Mesodermal cell (in vitro differentiated cells): ENCODE measurements around the gene DLG2.

ENCODE experiments used
- H3K27ac ChIP-seq: 2 replicates; pipeline ENCODE4 v1.7.0; 2013; ENCODE audit warnings: mild to moderate bottlenecking, low read depth, low read length, moderate library complexity; ENCODE audit not compliant: severe bottlenecking
- H3K36me3 ChIP-seq: 2 replicates; pipeline ENCODE4 v1.7.1; 2013; ENCODE audit warnings: mild to moderate bottlenecking, low read length, moderate library complexity; ENCODE audit not compliant: control insufficient read depth, insufficient read depth
- H3K4me1 ChIP-seq: one replicate; pipeline ENCODE4 v1.7.1; 2013; ENCODE audit warnings: mild to moderate bottlenecking, low read length; ENCODE audit not compliant: insufficient read depth, control insufficient read depth, poor library complexity, severe bottlenecking
- H3K4me3 ChIP-seq: 2 replicates; pipeline ENCODE4 v1.7.0; 2013; ENCODE audit warnings: low read length, control low read depth, mild to moderate bottlenecking; ENCODE audit not compliant: insufficient read depth, poor library complexity, severe bottlenecking; ENCODE audit errors: extremely low read depth
- H3K9me3 ChIP-seq: 2 replicates; pipeline ENCODE4 v1.7.1; 2013; ENCODE audit warnings: mild to moderate bottlenecking, low read length, moderate library complexity; ENCODE audit not compliant: control insufficient read depth
- WGBS, 2 experiments: methylation state at CpG; one replicate each; pipeline ENCODE4 v1.1.5; 2013; ENCODE audit warnings: missing lambda C conversion rate in 2 of 2; ENCODE audit not compliant: insufficient coverage in 2 of 2; 5-methylcytosine and 5-hydroxymethylcytosine counted together

The DLG2 gene

GRCh38 chr11:85525686-85526085 is 101.5 kb downstream of the DLG2 start:
- Histone ChIP-seq H3K4me3 (no peak overlapping the region), H3K9me3 (peaks cover 30% of the 10 kb centered on the region), H3K27ac (peak overlapping the region; percentile 41), H3K36me3 (no peaks in the 10 kb centered on the region), H3K4me1 (peaks cover 3% of the 10 kb centered on the region)
- WGBS, 2 experiments = 61 to 62% methylated on average over 2 of the region's 3 CpGs

DNA sequence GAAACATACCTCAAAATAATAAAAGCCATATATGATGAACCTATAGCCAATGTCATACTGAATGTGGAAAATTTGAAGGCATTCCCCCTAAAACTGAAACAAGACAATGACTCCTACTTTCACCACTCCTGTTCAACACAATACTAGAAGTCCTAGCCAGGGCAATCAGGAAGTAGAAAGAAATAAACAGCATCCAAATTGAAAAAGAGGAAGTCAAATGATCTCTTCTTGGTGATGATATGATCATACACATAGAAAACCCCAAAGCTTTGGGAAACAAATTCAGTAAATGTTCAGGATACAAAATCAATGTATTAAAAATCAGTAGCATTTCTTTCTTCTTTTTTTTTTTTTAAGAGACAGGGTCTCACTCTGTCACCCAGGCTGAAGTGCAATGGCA is 109.9 kb downstream of the DLG2 start:
- Histone ChIP-seq H3K4me3 (no peak overlapping the region), H3K4me1 (no peaks in the 10 kb centered on the region), H3K27ac (no peak overlapping the region), H3K9me3 (peaks cover 16% of the 10 kb centered on the region), H3K36me3 (no peaks in the 10 kb centered on the region)

GRCh38 chr11:85495918-85496317 is 131.2 kb downstream of the DLG2 start:
- H3K4me1 ChIP-seq = no peaks in the 10 kb centered on the region
- H3K9me3 ChIP-seq = no peaks in the 10 kb centered on the region
- no peaks in the 10 kb centered on the region for H3K36me3 ChIP-seq
- no peak overlapping the region for H3K27ac ChIP-seq
- no peak overlapping the region for H3K4me3 ChIP-seq
- WGBS, 2 experiments = 97 to 100% methylated on average over 5 of the region's 5 CpGs

GRCh38 chr11:85494396-85494795 is 132.7 kb downstream of the DLG2 start:
- Histone ChIP-seq H3K4me3 (no peak overlapping the region), H3K36me3 (no peaks in the 10 kb centered on the region), H3K9me3 (no peaks in the 10 kb centered on the region), H3K4me1 (no peaks in the 10 kb centered on the region), H3K27ac (no peak overlapping the region)
- WGBS, 2 experiments = no CpG with 5 or more reads among the region's 1 CpG

GRCh38 chr11:85485902-85486301 is 141.2 kb downstream of the DLG2 start:
- Histone ChIP-seq H3K27ac (no peak overlapping the region), H3K4me1 (no peaks in the 10 kb centered on the region)
- 82 to 87% methylated on average over 1 to 2 of the region's 2 CpGs for WGBS, 2 experiments

DNA sequence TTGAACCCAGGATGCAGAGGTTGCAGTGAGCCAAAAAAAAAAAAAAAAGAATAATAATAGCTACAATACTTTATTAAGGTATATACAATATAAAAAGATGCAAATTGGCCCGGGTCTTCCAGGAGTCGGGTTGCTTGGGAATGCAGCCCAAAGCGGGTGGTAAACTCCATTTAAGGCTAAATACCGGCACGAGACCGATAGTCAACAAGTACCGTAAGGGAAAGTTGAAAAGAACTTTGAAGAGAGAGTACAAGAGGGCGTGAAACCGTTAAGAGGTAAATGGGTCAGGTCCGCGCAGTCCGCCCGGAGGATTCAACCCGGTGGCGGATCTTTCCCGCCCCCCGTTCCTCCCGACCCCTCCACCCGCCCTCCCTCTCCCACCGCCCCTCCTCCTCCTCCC is 143.3 kb downstream of the DLG2 start:
- H3K9me3 ChIP-seq = no peaks in the 10 kb centered on the region
- H3K4me1 ChIP-seq = no peaks in the 10 kb centered on the region
- H3K27ac ChIP-seq = no peak overlapping the region
- H3K36me3 ChIP-seq = no peaks in the 10 kb centered on the region
- no peak overlapping the region for H3K4me3 ChIP-seq
- WGBS, 2 experiments = 100% methylated on average over 7 of the region's 20 CpGs; no CpG with 5 or more reads in 1 of the 2 experiments

More at GRCh38 chr11:85485902-85486301, 141.2 kb downstream of the DLG2 start:
- Histone ChIP-seq H3K4me3 (no peak overlapping the region), H3K36me3 (no peaks in the 10 kb centered on the region), H3K9me3 (no peaks in the 10 kb centered on the region)

- 100% methylated on average over 1 of the region's 1 CpG for WGBS, 2 experiments
- no peak overlapping the region for H3K4me3 ChIP-seq
- no peaks in the 10 kb centered on the region for H3K9me3 ChIP-seq
- no peaks in the 10 kb centered on the region for H3K4me1 ChIP-seq
- no peak overlapping the region for H3K27ac ChIP-seq
- H3K36me3 ChIP-seq = no peaks in the 10 kb centered on the region
These were observed 145.3 kb downstream of the DLG2 start for GRCh38 chr11:85481862-85482261.

- Histone ChIP-seq H3K4me3 (no peak overlapping the region), H3K36me3 (no peaks in the 10 kb centered on the region), H3K27ac (no peak overlapping the region), H3K4me1 (peaks cover 2% of the 10 kb centered on the region), H3K9me3 (peaks cover 14% of the 10 kb centered on the region)
- 100% methylated on average over 1 of the region's 7 CpGs for WGBS, 2 experiments
These were observed 151.3 kb downstream of the DLG2 start for GRCh38 chr11:85475660-85476517.

GRCh38 chr11:85472953-85473352 is 154.2 kb downstream of the DLG2 start:
- Histone ChIP-seq H3K36me3 (no peaks in the 10 kb centered on the region), H3K4me1 (peaks cover 4% of the 10 kb centered on the region), H3K27ac (no peak overlapping the region), H3K9me3 (peaks cover 14% of the 10 kb centered on the region), H3K4me3 (no peak overlapping the region)
- WGBS, 2 experiments = 83 to 91% methylated on average over 6 of the region's 6 CpGs

- no peak overlapping the region for H3K27ac ChIP-seq
- whole genome bisulfite sequencing, 2 experiments = 100% methylated on average over 1 of the region's 2 CpGs; no CpG with 5 or more reads in 1 of the 2 experiments
- no peaks in the 10 kb centered on the region for H3K36me3 ChIP-seq
- H3K4me1 ChIP-seq = no peaks in the 10 kb centered on the region
- no peaks in the 10 kb centered on the region for H3K9me3 ChIP-seq
- no peak overlapping the region for H3K4me3 ChIP-seq
These were observed 162.9 kb downstream of the DLG2 start for GRCh38 chr11:85464283-85464682.

DNA sequence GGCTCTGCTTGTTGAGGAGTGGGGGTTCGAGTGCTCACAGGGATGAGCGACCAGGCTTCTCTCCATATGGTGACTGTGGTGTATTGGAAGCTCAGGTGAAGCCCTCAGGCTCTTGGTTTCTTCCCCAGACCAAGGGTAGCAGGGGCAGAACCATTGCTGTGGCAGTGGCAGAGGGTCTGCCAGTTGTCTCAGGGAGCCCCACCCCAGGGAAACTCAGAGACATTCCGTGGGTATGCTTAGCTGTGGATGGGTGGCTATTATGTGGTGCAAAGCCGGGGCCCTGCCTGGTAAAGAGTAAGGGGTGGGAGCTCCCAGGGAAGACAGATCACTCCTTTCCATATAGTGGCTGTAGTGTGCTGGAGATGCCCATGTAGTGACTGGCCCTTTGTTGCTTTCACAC is 167.8 kb downstream of the DLG2 start:
- no peaks in the 10 kb centered on the region for H3K4me1 ChIP-seq
- H3K4me3 ChIP-seq = no peak overlapping the region
- WGBS, 2 experiments = 85 to 90% methylated on average over 2 to 4 of the region's 4 CpGs
- H3K27ac ChIP-seq = no peak overlapping the region
- H3K9me3 ChIP-seq = no peaks in the 10 kb centered on the region
- no peaks in the 10 kb centered on the region for H3K36me3 ChIP-seq
